Suprapubic skin (tissue), 4 donors: ENCODE measurements around the gene ZNF23. TPM values are rescaled to one million over a fixed set of nuclear protein-coding genes. Genes with fewer than 3 reads are reported as not detected.

ENCODE experiments used
- DNase-seq, 2 donors: peaks; one replicate each; pipeline ENCODE4 v3.0.0-alpha.2; 2019; ENCODE audit warnings: low spot score in 2 of 2
- H3K27ac ChIP-seq: fragments of 200-600 bp; sonication (generic); one replicate; pipeline ENCODE4 v1.5.1; 2019
- H3K27me3 ChIP-seq: fragments of 200-600 bp; sonication (generic); one replicate; pipeline ENCODE4 v1.5.1; 2019
- H3K36me3 ChIP-seq: fragments of 200-600 bp; sonication (generic); one replicate; pipeline ENCODE4 v1.5.1; 2019
- H3K4me1 ChIP-seq: fragments of 200-600 bp; sonication (generic); one replicate; pipeline ENCODE4 v1.5.1; 2019
- H3K4me3 ChIP-seq: fragments of 200-600 bp; sonication (generic); one replicate; pipeline ENCODE4 v1.5.1; 2019; ENCODE audit warnings: mild to moderate bottlenecking
- H3K9me3 ChIP-seq: fragments of 200-600 bp; sonication (generic); one replicate; pipeline ENCODE4 v1.5.1; 2019
- EP300 ChIP-seq: sonication (generic); formaldehyde crosslinking; IDR thresholded peaks from one replicate; pipeline ENCODE4 v1.6.1; 2017; ENCODE audit warnings: antibody characterized with exemption
- POLR2A ChIP-seq, 2 donors: fragments of 450-650 bp; IDR thresholded peaks; one replicate each; pipeline ENCODE4 v1.6.1; 2017; ENCODE audit warnings: antibody characterized with exemption in 2 of 2, mild to moderate bottlenecking in 2 of 2, moderate library complexity in 2 of 2
- POLR2AphosphoS5 ChIP-seq, 3 donors: sonication (generic); formaldehyde crosslinking; IDR thresholded peaks; one replicate each; pipeline ENCODE4 v1.6.1; 2017; ENCODE audit warnings: antibody characterized with exemption in 3 of 3
- WGBS: methylation state at CpG from one replicate; pipeline ENCODE4 v1.1.5; 2018; 5-methylcytosine and 5-hydroxymethylcytosine counted together
- total RNA-seq, 4 donors: library from RNA; depleted of rRNA; stranded (reverse); fragments of >200 nt; gene quantifications; one replicate each; pipeline ENCODE4 v1.1.0, GENCODE V29; 2016
- TF ChIP-seq, protein P1 (sequence below), 2 donors: fragments of 200-600 bp in 1 of 2; fragments of 450-650 bp in 1 of 2; sonication (generic) in 1 of 2; IDR thresholded peaks; one replicate each; pipeline ENCODE4 v1.5.1; 2016 to 2019; ENCODE audit warnings: antibody characterized with exemption in 2 of 2, mild to moderate bottlenecking in 1 of 2, moderate library complexity in 1 of 2

The ZNF23 gene
- total RNA-seq, 4 donors from 2014 or later = 2.5 to 5.8 (median 4.8) TPM

DNA sequence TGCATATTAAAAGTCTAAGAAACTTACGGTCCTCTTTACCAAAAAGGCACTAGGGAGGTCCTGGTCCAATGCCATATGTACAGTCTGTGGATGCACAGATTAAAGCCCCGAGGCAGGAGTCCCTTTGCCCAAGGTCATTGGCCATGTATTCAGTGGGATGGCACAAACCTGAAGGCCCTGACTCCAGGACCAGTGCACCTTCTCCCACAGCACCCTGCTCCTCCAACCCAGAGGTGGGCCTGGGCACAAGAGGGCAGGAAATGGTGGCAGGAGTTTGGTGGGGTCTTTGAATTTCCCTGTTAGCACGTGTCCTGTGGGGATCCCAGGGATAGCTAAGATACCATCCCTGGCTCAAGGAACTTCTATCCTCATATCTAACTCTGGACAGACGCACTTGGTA is 48.7 kb downstream of the ZNF23 start:
- TF ChIP-seq, protein P1, sequence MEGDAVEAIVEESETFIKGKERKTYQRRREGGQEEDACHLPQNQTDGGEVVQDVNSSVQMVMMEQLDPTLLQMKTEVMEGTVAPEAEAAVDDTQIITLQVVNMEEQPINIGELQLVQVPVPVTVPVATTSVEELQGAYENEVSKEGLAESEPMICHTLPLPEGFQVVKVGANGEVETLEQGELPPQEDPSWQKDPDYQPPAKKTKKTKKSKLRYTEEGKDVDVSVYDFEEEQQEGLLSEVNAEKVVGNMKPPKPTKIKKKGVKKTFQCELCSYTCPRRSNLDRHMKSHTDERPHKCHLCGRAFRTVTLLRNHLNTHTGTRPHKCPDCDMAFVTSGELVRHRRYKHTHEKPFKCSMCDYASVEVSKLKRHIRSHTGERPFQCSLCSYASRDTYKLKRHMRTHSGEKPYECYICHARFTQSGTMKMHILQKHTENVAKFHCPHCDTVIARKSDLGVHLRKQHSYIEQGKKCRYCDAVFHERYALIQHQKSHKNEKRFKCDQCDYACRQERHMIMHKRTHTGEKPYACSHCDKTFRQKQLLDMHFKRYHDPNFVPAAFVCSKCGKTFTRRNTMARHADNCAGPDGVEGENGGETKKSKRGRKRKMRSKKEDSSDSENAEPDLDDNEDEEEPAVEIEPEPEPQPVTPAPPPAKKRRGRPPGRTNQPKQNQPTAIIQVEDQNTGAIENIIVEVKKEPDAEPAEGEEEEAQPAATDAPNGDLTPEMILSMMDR (IDR thresholded peaks at IDR 0.05) = no peak
- TF ChIP-seq POLR2AphosphoS5 (IDR thresholded peaks at IDR 0.05) (no peak), EP300 (no peak), POLR2A (IDR thresholded peaks at IDR 0.05) (no peak)
- no peaks in the 10 kb centered on the region for H3K4me1 ChIP-seq
- no peak overlapping the region for H3K4me3 ChIP-seq
- no peaks in the 10 kb centered on the region for H3K36me3 ChIP-seq
- DNase-seq = no peak
- H3K27me3 ChIP-seq = peaks cover 35% of the 10 kb centered on the region
- no peaks in the 10 kb centered on the region for H3K9me3 ChIP-seq
- WGBS = 79% methylated on average over 4 of the region's 4 CpGs
- no peak overlapping the region for H3K27ac ChIP-seq

DNA sequence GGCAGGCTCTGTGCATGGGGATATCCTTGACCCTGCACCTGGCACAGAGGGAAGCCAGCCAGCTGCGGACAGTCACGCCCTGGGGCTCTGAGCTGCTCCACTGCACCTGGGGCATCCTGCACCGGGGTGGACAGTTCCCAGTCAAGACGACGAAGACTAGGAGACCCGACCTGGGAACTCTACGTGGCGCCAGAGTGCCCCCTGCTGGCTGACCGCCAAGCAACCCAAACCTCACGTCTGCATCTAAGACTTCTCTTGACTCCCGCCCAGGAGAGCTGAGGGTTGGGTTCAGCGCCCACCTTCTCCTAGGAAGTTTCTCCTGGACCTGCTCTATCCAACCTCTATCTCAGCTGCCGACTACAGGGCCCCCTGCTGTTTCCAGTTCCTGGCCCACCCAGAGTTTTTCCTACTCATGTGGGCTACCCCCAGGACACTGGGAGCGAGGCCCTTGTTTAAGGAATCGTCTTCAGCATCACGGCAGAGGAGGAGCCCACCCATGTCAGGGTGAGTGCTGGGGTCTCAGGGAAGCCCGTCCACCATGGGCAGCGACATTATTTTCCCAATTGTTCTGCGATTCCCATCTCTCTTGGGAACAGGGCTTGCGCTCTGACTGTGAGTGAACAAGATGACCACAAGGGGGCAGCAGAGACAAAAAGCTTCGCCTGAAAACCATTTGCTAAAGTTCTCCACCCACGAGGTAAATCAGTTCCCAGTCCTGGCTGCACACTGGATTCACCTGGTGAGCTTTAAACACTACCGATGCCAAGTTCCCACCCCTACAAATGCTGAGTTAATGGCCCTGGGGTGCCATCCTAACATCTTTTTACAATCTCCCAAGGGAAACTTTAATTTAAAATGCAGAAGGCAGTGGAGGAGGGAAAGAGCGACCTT is 49.5 kb downstream of the ZNF23 start:
- Histone ChIP-seq H3K4me3 (no peak overlapping the region), H3K9me3 (no peaks in the 10 kb centered on the region), H3K36me3 (no peaks in the 10 kb centered on the region), H3K27ac (no peak overlapping the region), H3K27me3 (peaks cover 31% of the 10 kb centered on the region), H3K4me1 (no peaks in the 10 kb centered on the region)
- no peak for TF ChIP-seq POLR2A (IDR thresholded peaks at IDR 0.05)
- TF ChIP-seq, protein P1 (IDR thresholded peaks at IDR 0.05) = peak; percentile 56 to 79
- peak in 1 of 2 donors; percentile 67 for DNase-seq
- 18% methylated on average over 5 of the region's 24 CpGs for WGBS

DNA sequence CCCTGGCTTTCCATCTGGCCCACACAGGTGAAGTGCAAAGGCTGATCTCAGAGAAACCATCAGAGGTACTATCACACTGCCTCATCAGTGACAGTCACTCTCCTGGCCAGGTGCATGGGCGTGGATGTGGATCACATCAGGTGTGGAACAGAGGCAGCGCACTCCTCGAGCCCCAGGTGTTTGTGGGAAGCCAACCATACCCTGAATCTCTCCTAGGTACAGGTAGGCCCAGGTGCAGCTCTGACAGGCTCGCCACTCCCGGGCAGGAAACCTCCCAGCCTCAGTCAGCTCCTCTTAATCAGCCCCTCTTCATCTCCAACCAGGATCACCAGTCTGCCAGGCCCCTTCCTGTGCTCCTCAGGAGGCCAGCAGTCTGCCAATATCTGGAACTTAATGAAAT is 51.9 kb downstream of the ZNF23 start:
- Histone ChIP-seq H3K27me3 (peaks cover 25% of the 10 kb centered on the region), H3K36me3 (no peaks in the 10 kb centered on the region), H3K4me1 (no peaks in the 10 kb centered on the region), H3K9me3 (no peaks in the 10 kb centered on the region), H3K27ac (no peak overlapping the region), H3K4me3 (no peak overlapping the region)
- no peak for DNase-seq
- 62% methylated on average over 5 of the region's 5 CpGs for WGBS
- TF ChIP-seq POLR2A (IDR thresholded peaks at IDR 0.05) (no peak), POLR2AphosphoS5 (IDR thresholded peaks at IDR 0.05) (no peak), EP300 (no peak)
- TF ChIP-seq, protein P1 (IDR thresholded peaks at IDR 0.05) = no peak

DNA sequence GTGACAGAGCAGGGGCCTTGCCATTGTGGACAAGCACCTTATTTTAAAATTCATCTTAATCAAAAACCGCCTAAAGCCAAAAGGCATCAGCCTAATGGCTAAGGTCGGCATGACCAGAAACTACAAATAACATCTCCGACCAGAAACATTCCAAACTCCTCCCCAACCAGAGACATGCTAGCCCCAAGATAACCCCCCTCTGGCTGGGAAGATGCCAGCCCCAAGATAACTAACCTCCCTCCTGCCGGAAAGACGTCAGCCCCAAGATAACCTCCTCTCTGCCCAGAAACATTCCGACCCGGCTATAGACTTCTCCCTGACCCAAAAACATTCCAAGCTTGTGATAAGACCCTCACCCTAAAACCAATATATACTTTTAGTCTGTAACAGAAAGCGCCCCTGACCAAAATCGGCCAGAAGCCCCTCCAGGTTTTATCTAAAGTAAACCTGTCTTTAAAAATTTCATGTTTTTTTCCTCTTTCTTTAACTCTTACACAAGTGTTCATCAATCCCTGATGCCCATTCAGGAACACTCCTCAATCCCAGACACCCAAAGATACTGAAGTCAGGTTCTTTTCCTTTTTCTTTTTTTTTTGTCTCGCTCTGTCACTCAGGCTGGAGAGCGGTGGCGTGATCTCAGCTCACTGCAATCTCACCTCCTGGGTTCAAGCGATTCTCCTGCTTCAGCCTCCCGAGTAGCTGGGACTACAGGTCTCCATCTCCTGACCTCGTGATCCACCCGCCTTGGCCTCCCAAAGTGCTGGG is 52.9 kb downstream of the ZNF23 start:
- TF ChIP-seq, protein P1 (IDR thresholded peaks at IDR 0.05) = no peak
- TF ChIP-seq POLR2AphosphoS5 (IDR thresholded peaks at IDR 0.05) (no peak), EP300 (no peak), POLR2A (IDR thresholded peaks at IDR 0.05) (no peak)
- Histone ChIP-seq H3K4me3 (no peak overlapping the region), H3K27me3 (peaks cover 28% of the 10 kb centered on the region), H3K9me3 (no peaks in the 10 kb centered on the region), H3K4me1 (no peaks in the 10 kb centered on the region), H3K27ac (no peak overlapping the region), H3K36me3 (no peaks in the 10 kb centered on the region)
- DNase-seq = no peak
- WGBS = 69% methylated on average over 16 of the region's 16 CpGs

DNA sequence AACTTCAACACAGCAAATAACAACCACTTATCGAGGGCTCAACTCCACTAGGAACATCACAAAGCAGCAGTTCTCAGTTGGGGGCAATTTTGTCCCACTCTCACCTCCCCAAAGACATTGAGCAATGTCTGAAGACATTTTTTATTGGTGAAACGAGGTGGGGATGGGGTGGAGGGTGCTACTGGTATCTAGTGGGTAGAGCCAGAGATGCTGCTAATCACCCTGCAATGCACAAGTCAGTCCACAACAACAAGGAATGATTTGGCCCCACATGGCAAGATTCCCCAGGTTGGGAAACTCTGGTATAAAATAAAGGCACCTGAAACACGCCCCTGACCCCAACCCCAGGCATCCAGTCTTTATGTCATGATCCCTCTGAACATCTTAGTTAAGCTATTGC is 53.5 kb downstream of the ZNF23 start:
- peaks cover 28% of the 10 kb centered on the region for H3K27me3 ChIP-seq
- TF ChIP-seq POLR2AphosphoS5 (IDR thresholded peaks at IDR 0.05) (no peak), EP300 (no peak), POLR2A (IDR thresholded peaks at IDR 0.05) (no peak)
- TF ChIP-seq, protein P1 (IDR thresholded peaks at IDR 0.05) = no peak
- no peaks in the 10 kb centered on the region for H3K4me1 ChIP-seq
- DNase-seq = no peak
- no peaks in the 10 kb centered on the region for H3K36me3 ChIP-seq
- WGBS = 49% methylated on average over 3 of the region's 3 CpGs
- no peak overlapping the region for H3K27ac ChIP-seq
- H3K9me3 ChIP-seq = no peaks in the 10 kb centered on the region
- no peak overlapping the region for H3K4me3 ChIP-seq
